ENCODE results near the gene SLC25A44.
A peak's percentile ranks its signal among the peaks of the same experiment; 100 is the strongest.

Gene SLC25A44

GRCh38 chr1:156244126-156244525, 50.2 kb downstream of the SLC25A44 start:
- DNase-seq: no peak

GRCh38 chr1:156244712-156245111, 50.8 kb downstream of the SLC25A44 start:
- no peak for DNase-seq

DNA sequence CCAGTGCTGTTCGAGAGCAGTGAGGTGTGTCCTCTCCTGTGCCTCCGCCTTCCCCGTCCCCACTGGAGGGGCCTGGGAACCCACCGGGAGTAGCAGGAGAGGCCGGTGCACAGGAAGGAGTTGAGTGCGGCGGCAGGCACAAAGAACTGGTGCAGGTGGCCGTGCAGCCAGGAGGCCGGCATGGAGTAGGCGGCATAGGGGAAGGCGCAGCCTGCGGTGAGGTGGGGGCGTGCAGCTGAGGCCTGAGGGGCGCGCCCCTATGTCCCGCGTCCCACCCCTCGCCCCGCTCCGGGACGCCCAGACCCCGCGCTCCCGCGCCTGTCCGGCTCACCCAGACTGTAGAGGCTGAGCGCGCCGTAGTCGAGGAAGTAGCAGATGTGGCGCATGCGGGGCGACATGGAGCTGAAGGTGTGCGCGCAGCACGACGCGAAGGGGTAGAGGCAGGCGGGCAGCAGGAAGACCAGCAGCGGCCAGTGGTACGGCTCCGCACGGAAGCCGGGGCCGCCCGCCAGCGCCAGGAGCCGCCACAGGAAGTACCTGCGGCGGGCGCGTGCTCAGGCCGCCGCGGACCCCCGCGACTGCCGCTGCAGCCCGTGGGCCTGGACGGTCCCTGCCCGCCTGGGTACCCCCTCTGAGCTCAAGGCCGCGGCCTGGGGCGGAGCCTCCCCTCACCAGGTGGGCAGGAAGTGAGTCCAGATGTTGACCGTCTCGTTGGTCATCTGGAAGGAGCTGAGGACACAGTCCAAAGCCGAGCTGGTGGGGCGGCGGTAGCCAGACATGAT, 51.7 kb downstream of the SLC25A44 start:
- no peak for DNase-seq

- DNase-seq: no peak
These were observed 52.4 kb downstream of the SLC25A44 start for GRCh38 chr1:156246241-156246780.

GRCh38 chr1:156246781-156247459, 53.0 kb downstream of the SLC25A44 start:
- no peak for DNase-seq

GRCh38 chr1:156247460-156248322, 53.8 kb downstream of the SLC25A44 start, which contains the start of gene PAQR6:
PAQR6 (minus strand) TSS chr1:156248056; CDS start chr1:156246731, 1,325 bp downstream.
- DNase-seq: no peak

DNA sequence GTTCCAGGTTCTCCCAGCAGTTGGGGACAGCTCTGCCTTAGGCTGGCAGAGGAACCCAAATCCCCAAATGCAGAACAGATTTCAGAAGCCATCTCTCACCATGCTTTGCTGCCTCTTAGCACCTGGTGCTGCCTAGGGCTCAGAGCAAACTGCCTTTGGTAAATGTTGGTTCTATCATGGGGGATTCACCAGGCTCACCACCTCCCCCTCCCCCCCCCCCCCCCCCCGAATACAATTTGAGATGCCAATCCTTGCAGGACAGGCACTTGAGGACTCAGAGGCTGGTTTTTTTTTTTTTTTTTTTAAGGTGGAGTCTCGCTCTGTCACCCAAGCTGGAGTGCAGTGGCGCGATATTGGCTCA, 54.4 kb downstream of the SLC25A44 start:
- DNase-seq: no peak

DNA sequence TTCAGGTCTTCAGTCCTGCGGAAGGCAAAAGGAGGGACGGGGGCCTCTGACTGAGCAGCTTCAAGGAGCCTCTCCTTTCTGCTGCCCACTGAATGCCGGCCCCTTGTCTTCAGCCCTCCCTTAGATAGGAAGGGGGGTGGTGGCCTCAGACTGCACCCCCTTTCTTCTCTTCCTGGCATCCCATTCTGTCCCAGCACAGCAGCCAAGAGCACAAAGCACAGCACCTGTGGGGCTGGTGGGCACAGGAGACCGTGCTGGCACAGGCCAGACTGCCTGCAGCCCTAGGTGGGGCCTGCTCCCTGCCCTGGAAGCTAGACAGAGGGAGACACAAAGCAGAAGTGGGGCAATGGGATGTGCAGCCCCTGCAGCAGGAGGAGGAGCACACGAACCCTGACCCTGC, 55.7 kb downstream of the SLC25A44 start:
- DNase-seq: no peak

GRCh38 chr1:156251527-156251926, 57.6 kb downstream of the SLC25A44 start:
- peak; percentile 83 for DNase-seq

GRCh38 chr1:156253634-156254033, 59.7 kb downstream of the SLC25A44 start:
- DNase-seq: no peak

DNA sequence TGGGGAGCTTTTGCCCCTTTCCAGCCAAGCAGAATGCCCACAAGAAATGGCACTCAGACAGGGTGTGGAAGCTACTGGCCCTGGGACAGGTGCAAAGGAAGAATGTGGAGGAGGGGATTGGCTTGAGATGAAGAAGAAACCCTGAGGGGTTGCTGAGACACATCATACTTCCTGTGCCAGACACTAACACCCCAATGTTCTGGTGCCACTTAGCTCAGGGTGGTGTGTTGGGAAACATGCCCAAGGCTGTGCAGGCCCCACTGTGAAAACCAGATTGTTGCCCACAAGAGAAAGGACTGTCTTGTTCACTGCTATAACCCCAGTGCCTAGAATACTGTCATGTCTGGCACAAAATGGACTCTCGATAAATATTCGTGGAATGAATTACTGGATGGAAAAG, 63.8 kb downstream of the SLC25A44 start:
- peak; percentile 57 for DNase-seq

DNA sequence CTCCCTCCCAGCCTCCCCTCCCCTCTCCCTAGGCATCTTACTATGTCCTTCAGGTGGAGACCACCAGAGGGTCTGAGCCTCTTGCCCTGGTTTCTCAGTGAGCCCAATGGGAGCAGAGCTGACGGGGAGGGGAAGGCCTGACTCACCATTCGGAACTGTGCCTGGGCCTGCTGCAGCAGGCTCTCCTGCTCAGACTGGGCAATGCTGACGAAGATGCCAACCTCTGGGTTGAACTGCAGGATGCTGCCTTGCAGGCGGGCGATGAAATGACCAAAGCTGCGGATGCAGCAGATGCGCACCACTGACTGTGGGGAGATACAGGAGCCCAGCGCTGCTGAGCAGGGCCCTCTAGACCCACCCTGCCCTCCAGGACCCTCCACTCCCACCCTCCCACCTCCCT, 65.0 kb downstream of the SLC25A44 start:
- no peak for DNase-seq

GRCh38 chr1:156259805-156260204, 65.9 kb downstream of the SLC25A44 start:
- DNase-seq: no peak

- no peak for DNase-seq
These were observed 67.0 kb downstream of the SLC25A44 start for GRCh38 chr1:156260896-156261295.

Data from GDM1 (cell line).